ENCODE data around the gene FOXP1. TPM values are rescaled to one million over a fixed set of nuclear protein-coding genes. Genes with fewer than 3 reads are reported as not detected.
A peak's percentile ranks its signal among the peaks of the same experiment; 100 is the strongest.

The FOXP1 gene
- total and polyA plus RNA-seq, 2 of the 13 experiments (the other 11 are each of a cell fraction or from before 2014, with no cell fraction given): 40.4 to 59.0 TPM

- Histone ChIP-seq H3K9ac (ENCODE audit: insufficient read depth, low read depth, low read length) (no peak overlapping the region), H3K36me3 (replicated peaks in 1 of 2; ENCODE audit: control insufficient read depth in 1 of 2, insufficient read depth in 2 of 2, low read length in 2 of 2) (no peaks in the 10 kb centered on the region), H3K27ac (ENCODE audit: extremely low read length, insufficient read depth, low read length) (no peak overlapping the region), H3K4me1 (ENCODE audit: insufficient read depth, low read length) (peaks cover 17% of the 10 kb centered on the region), H3K4me3 (replicated peaks in 1 of 3; ENCODE audit: insufficient read depth in 1 of 3, low read depth in 2 of 3, low read length in 3 of 3) (no peak overlapping the region; a peak in 1 of 6 replicates), H3K4me2 (ENCODE audit: low read depth, low read length) (peak overlapping the region; percentile 46), H3K27me3 (ENCODE audit: control insufficient read depth in 1 of 2, insufficient read depth in 2 of 2, low read length in 2 of 2) (peaks cover 0 to 4% of the 10 kb centered on the region in 2 experiments; a peak in 1 of 5 replicates), H2AFZ (ENCODE audit: low read length) (no peak overlapping the region), H3K79me2 (ENCODE audit: insufficient read depth, low read length) (no peaks in the 10 kb centered on the region), H3K9me3 (ENCODE audit: low read length) (no peaks in the 10 kb centered on the region), H4K20me1 (ENCODE audit: insufficient read depth, low read length) (no peaks in the 10 kb centered on the region)
- FAIRE-seq (no peak), DNase-seq (ENCODE audit: low spot score) (peak; percentile 69), ATAC-seq (peak; percentile 86)
- WGBS (ENCODE audit: low lambda C conversion rate): 37% methylated on average over 4 of the region's 4 CpGs
- ChIA-PET POLR2A (no interaction called here), CTCF (ENCODE audit: low intra/inter-chr PET ratio, low total read pairs) (no interaction called here)
- BruUV-seq (replicated peaks): no TSS peak
- in situ Hi-C loops (cut with HindIII; ENCODE audit: extremely low pct_ligation_motif_present, low pct_unique_long_range_greater_than_20kb): no loop called here
- intact Hi-C loops (cut with micrococcal nuclease; ENCODE audit: unreplicated experiment): no loop called here
- TF ChIP-seq, protein P1, sequence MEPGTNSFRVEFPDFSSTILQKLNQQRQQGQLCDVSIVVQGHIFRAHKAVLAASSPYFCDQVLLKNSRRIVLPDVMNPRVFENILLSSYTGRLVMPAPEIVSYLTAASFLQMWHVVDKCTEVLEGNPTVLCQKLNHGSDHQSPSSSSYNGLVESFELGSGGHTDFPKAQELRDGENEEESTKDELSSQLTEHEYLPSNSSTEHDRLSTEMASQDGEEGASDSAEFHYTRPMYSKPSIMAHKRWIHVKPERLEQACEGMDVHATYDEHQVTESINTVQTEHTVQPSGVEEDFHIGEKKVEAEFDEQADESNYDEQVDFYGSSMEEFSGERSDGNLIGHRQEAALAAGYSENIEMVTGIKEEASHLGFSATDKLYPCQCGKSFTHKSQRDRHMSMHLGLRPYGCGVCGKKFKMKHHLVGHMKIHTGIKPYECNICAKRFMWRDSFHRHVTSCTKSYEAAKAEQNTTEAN (CRISPR knock-in tag; conservative IDR thresholded peaks at IDR 0.05): peak; percentile 85
- peak; percentile 48 for TF ChIP-seq HNF4A (CRISPR knock-in tag; IDR thresholded peaks at IDR 0.05)
- TF ChIP-seq USF2 (IDR thresholded peaks at IDR 0.05; ENCODE audit: low read depth, low read length): peak; percentile 33; the same call in 1 of the 2 replicates
- no peak; the same call in 1 of the 2 replicates for TF ChIP-seq USF2 (CRISPR knock-in tag; IDR thresholded peaks at IDR 0.05; ENCODE audit: borderline replicate concordance)
- TF ChIP-seq MTF1 (CRISPR knock-in tag; IDR thresholded peaks at IDR 0.05): no peak
- TF ChIP-seq, protein P2, sequence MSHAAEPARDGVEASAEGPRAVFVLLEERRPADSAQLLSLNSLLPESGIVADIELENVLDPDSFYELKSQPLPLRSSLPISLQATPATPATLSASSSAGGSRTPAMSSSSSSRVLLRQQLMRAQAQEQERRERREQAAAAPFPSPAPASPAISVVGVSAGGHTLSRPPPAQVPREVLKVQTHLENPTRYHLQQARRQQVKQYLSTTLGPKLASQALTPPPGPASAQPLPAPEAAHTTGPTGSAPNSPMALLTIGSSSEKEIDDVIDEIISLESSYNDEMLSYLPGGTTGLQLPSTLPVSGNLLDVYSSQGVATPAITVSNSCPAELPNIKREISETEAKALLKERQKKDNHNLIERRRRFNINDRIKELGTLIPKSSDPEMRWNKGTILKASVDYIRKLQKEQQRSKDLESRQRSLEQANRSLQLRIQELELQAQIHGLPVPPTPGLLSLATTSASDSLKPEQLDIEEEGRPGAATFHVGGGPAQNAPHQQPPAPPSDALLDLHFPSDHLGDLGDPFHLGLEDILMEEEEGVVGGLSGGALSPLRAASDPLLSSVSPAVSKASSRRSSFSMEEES (CRISPR knock-in tag; IDR thresholded peaks at IDR 0.05): 0 out of 2 replicates have a peak, but pooled peaks have one; percentile 27
- no peak for TF ChIP-seq ZZZ3 (CRISPR knock-in tag; IDR thresholded peaks at IDR 0.05; ENCODE audit: borderline replicate concordance)
- TF ChIP-seq FUBP1 (CRISPR knock-in tag; IDR thresholded peaks at IDR 0.05; ENCODE audit: borderline replicate concordance): no peak
- TF ChIP-seq NFE2L2 (IDR thresholded peaks at IDR 0.05; ENCODE audit: low read length): peak; percentile 48; the same call in 1 of the 2 replicates
- TF ChIP-seq ZFP90 (CRISPR knock-in tag; IDR thresholded peaks at IDR 0.05; ENCODE audit: borderline replicate concordance): no peak
- TF ChIP-seq ARID5B (CRISPR knock-in tag; IDR thresholded peaks at IDR 0.05): peak; percentile 19; the same call in 1 of the 2 replicates
- TF ChIP-seq PHF21A (CRISPR knock-in tag; IDR thresholded peaks at IDR 0.05): 0 out of 2 replicates have a peak, but pooled peaks have one; percentile 26
Observed at GRCh38 chr3:70916375-70917055, 667.0 kb downstream of the FOXP1 start.
